ENCODE data around the gene ADAR. TPM values are rescaled to one million over a fixed set of nuclear protein-coding genes. Genes with fewer than 3 reads are reported as not detected.

ADAR gene
- total RNA-seq, 1 donor from 2014 or later: 44.5 TPM

- Histone ChIP-seq H3K4me3 (ENCODE audit: low read depth, low read length) (no peak overlapping the region), H3K36me3 (ENCODE audit: control insufficient read depth, insufficient read depth, low read length) (no peaks in the 10 kb centered on the region), H3K27me3 (ENCODE audit: control insufficient read depth, insufficient read depth, low read length) (peaks cover 4% of the 10 kb centered on the region)
- FAIRE-seq: no peak
- no peak for DNase-seq (ENCODE audit: low read depth)
- no peak for TF ChIP-seq CTCF (IDR thresholded peaks at IDR 0.05; ENCODE audit: insufficient read depth, low read length, severe bottlenecking)
These were observed 42.1 kb downstream of the ADAR start for GRCh38 chr1:154565876-154566275.

- TF ChIP-seq CTCF (IDR thresholded peaks at IDR 0.05; ENCODE audit: insufficient read depth, low read length, severe bottlenecking): peak; percentile 97
- FAIRE-seq (peak; percentile 55), DNase-seq (ENCODE audit: low read depth) (peak; percentile 80)
- peak overlapping the region; percentile 63 for H3K4me3 ChIP-seq (ENCODE audit: low read depth, low read length)
- peaks cover 11% of the 10 kb centered on the region for H3K36me3 ChIP-seq (ENCODE audit: control insufficient read depth, insufficient read depth, low read length)
- no peaks in the 10 kb centered on the region for H3K27me3 ChIP-seq (ENCODE audit: control insufficient read depth, insufficient read depth, low read length)
These were observed 48.4 kb downstream of the ADAR start for GRCh38 chr1:154559466-154560044.

- peak; percentile 80 for DNase-seq (ENCODE audit: low read depth)
- H3K4me3 ChIP-seq (ENCODE audit: low read depth, low read length): peak overlapping the region; percentile 63
- H3K36me3 ChIP-seq (ENCODE audit: control insufficient read depth, insufficient read depth, low read length): peaks cover 13% of the 10 kb centered on the region
- H3K27me3 ChIP-seq (ENCODE audit: control insufficient read depth, insufficient read depth, low read length): no peaks in the 10 kb centered on the region
- no peak for TF ChIP-seq CTCF (IDR thresholded peaks at IDR 0.05; ENCODE audit: insufficient read depth, low read length, severe bottlenecking)
- no peak for FAIRE-seq
These were observed 49.1 kb downstream of the ADAR start for GRCh38 chr1:154558720-154559465.

GRCh38 chr1:154557939-154558719 is 49.9 kb downstream of the ADAR start, which contains the start of gene UBE2Q1:
Gene UBE2Q1, minus strand, starts transcription at chr1:154558662. Its CDS starts 109 bp downstream, at chr1:154558553.
- no peak for TF ChIP-seq CTCF (IDR thresholded peaks at IDR 0.05; ENCODE audit: insufficient read depth, low read length, severe bottlenecking)
- H3K36me3 ChIP-seq (ENCODE audit: control insufficient read depth, insufficient read depth, low read length): peaks cover 16% of the 10 kb centered on the region
- no peaks in the 10 kb centered on the region for H3K27me3 ChIP-seq (ENCODE audit: control insufficient read depth, insufficient read depth, low read length)
- FAIRE-seq (no peak), DNase-seq (ENCODE audit: low read depth) (no peak)
- H3K4me3 ChIP-seq (ENCODE audit: low read depth, low read length): peak within 1 kb of the TSS; percentile 63

DNA sequence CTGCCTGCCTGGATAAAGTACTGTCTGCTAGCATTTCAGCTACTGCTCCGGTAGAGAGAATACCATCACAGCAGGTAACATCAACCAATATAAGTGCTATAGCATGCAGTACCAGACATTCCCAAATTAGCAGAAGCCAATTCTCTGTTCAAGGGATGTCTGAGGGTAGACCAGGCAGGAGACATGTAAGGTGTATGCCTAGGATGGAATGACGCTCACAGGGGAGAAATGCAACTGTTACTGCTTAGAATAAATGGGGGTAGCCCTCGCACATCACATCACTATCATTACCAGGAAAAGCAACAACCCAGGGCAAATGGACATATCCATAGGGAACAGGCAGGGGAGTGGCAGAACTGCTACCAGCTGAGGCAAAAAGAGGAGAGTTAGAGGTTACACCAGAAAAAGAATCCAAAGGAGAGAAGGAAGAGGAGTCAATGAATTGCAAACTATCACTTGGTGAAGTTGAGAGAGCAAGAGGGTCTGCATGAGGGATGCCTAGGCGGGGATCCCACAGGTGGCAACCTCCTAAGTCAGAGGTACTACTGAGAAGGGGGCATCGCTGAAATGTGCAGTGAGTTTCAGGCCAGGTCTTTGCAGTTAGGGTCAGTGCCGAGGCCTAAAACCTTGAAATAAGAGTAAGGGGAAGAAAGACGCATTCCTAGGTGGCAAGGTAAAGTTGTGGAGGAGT is 50.6 kb downstream of the ADAR start:
- DNase-seq (ENCODE audit: low read depth): peak; percentile 6
- Histone ChIP-seq H3K4me3 (ENCODE audit: low read depth, low read length) (peak overlapping the region; percentile 63), H3K27me3 (ENCODE audit: control insufficient read depth, insufficient read depth, low read length) (no peaks in the 10 kb centered on the region), H3K36me3 (ENCODE audit: control insufficient read depth, insufficient read depth, low read length) (peaks cover 23% of the 10 kb centered on the region)
- FAIRE-seq: no peak
- TF ChIP-seq CTCF (IDR thresholded peaks at IDR 0.05; ENCODE audit: insufficient read depth, low read length, severe bottlenecking): no peak

Measured in bronchial epithelial cell (primary cell).